Endothelial cell of umbilical vein (primary cell): ENCODE data around the gene FNIP1. TPM values are rescaled to one million over a fixed set of nuclear protein-coding genes. Genes with fewer than 3 reads are reported as not detected.

Experiments used
- BruUV-seq: library from RNA; stranded (reverse); fragments of 400-500 nt; replicated peaks from 2 replicates; lab custom pipeline; 2021; lab: Mats Ljungman, UMichigan
- CTCF ChIA-PET: fragments of 300-600, 350-600 bp; sonication (Branson Sonifier 250); formaldehyde crosslinking; loops from one replicate; lab custom pipeline; 2021; ENCODE audit warnings: antibody characterized with exemption, inconsistent platforms; lab: Charles Lee
- POLR2A ChIA-PET: fragments of 300-600, 350-600 bp; sonication (Branson Sonifier 250); formaldehyde crosslinking; loops from one replicate; lab custom pipeline; 2021; ENCODE audit warnings: antibody characterized with exemption, inconsistent platforms; lab: Charles Lee
- DNase-seq: peaks from one replicate; pipeline ENCODE4 v3.0.0-alpha.2; 2011; ENCODE audit warnings: low read depth, low spot score
- FAIRE-seq: peaks from 2 replicates; lab custom pipeline; 2011; peaks lifted over from hg19 to GRCh38; lab: Jason Lieb, UNC
- H2AFZ ChIP-seq: 2 replicates; pipeline ENCODE4 v1.6.0; 2012; ENCODE audit warnings: low read depth, low read length, control low read depth, inconsistent platforms
- H3K27ac ChIP-seq: 2 replicates; pipeline ENCODE4 v1.5.1; 2011; ENCODE audit warnings: low read depth, mild to moderate bottlenecking, control low read depth, low read length, moderate library complexity; ENCODE audit not compliant: insufficient read depth
- H3K27me3 ChIP-seq, 2 experiments: 2 replicates each; pipeline versions ENCODE4 v1.6.0 to v1.6.1; 2011; ENCODE audit warnings: low read length in 2 of 2, mixed read lengths in 1 of 2; ENCODE audit not compliant: control insufficient read depth in 2 of 2, insufficient read depth in 2 of 2
- H3K36me3 ChIP-seq, 2 experiments: 2 replicates in 1 of 2; 3 replicates in 1 of 2; pipeline ENCODE4 v1.5.1; 2011; ENCODE audit warnings: low read length in 2 of 2, mild to moderate bottlenecking in 1 of 2, moderate library complexity in 1 of 2; ENCODE audit not compliant: control insufficient read depth in 2 of 2, insufficient read depth in 2 of 2; ENCODE audit errors: extremely low read depth in 1 of 2
- H3K4me1 ChIP-seq: 3 replicates; pipeline ENCODE4 v1.5.1; 2011; ENCODE audit warnings: mild to moderate bottlenecking, low read length; ENCODE audit not compliant: control insufficient read depth, insufficient read depth; ENCODE audit errors: extremely low read depth
- H3K4me2 ChIP-seq: 2 replicates; pipeline ENCODE4 v1.6.1; 2011; ENCODE audit warnings: low read length, control low read depth, mixed read lengths; ENCODE audit not compliant: insufficient read depth
- H3K4me3 ChIP-seq, 3 experiments: fragments of 200-600 bp in 1 of 3; sonication (generic), shearing (Covaris generic) in 1 of 3; replicated peaks in 1 of 3; 2 replicates each; pipeline ENCODE4 v1.5.1; 2011 to 2016; ENCODE audit warnings: control low read depth in 3 of 3, low read length in 3 of 3, mild to moderate bottlenecking in 2 of 3, inconsistent platforms in 1 of 3, low read depth in 1 of 3, moderate library complexity in 1 of 3; ENCODE audit not compliant: insufficient read depth in 1 of 3
- H3K79me2 ChIP-seq: 2 replicates; pipeline ENCODE4 v1.6.0; 2012; ENCODE audit warnings: low read length, inconsistent platforms; ENCODE audit not compliant: control insufficient read depth, insufficient read depth
- H3K9ac ChIP-seq: replicated peaks from 2 replicates; pipeline ENCODE3; 2011; ENCODE audit warnings: low read length, control low read depth; ENCODE audit not compliant: insufficient read depth; ENCODE audit errors: extremely low read depth
- H3K9me1 ChIP-seq: replicated peaks from 3 replicates; pipeline ENCODE4 v1.6.0; 2011; ENCODE audit warnings: mild to moderate bottlenecking, low read length; ENCODE audit not compliant: control insufficient read depth, insufficient read depth; ENCODE audit errors: extremely low read depth
- H3K9me3 ChIP-seq: replicated peaks from 2 replicates; pipeline ENCODE4 v1.5.1; 2012; ENCODE audit warnings: low read length, inconsistent platforms; ENCODE audit not compliant: control insufficient read depth, insufficient read depth
- H4K20me1 ChIP-seq: replicated peaks from 2 replicates; pipeline ENCODE3; 2011; ENCODE audit warnings: mild to moderate bottlenecking, low read length; ENCODE audit not compliant: control insufficient read depth, insufficient read depth; ENCODE audit errors: extremely low read depth
- EZH2 ChIP-seq: IDR thresholded peaks from 2 replicates; pipeline ENCODE4 v1.6.1; 2012; ENCODE audit warnings: borderline replicate concordance, low read depth, mild to moderate bottlenecking, moderate library complexity, low read length, inconsistent platforms; ENCODE audit not compliant: severe bottlenecking
- FOS ChIP-seq: IDR thresholded peaks from 2 replicates; pipeline ENCODE4 v1.6.1; 2011; ENCODE audit warnings: mild to moderate bottlenecking, low read length, moderate library complexity, borderline replicate concordance; ENCODE audit not compliant: insufficient read depth
- GATA2 ChIP-seq: IDR thresholded peaks from 2 replicates; pipeline ENCODE4 v1.7.0; 2011; ENCODE audit warnings: low read depth, mild to moderate bottlenecking, moderate library complexity, mixed read lengths, low read length; ENCODE audit not compliant: insufficient read length, insufficient read depth
- JUN ChIP-seq: IDR thresholded peaks from 2 replicates; pipeline ENCODE4 v1.6.1; 2011; ENCODE audit warnings: borderline replicate concordance, low read depth; ENCODE audit not compliant: insufficient read length, insufficient read depth
- MYC ChIP-seq: IDR thresholded peaks from one replicate; pipeline ENCODE4 v1.6.1; 2011; ENCODE audit warnings: mild to moderate bottlenecking, low read depth, low read length
- POLR2A ChIP-seq: IDR thresholded peaks from 2 replicates; pipeline ENCODE4 v1.6.1; 2012; ENCODE audit warnings: low read depth, mild to moderate bottlenecking, control low read depth, low read length
- POLR2AphosphoS5 ChIP-seq: IDR thresholded peaks from 2 replicates; pipeline ENCODE4 v1.6.1; 2012; ENCODE audit warnings: low read depth, mild to moderate bottlenecking, control low read depth, low read length, moderate library complexity; ENCODE audit not compliant: insufficient read depth
- dilution Hi-C: fragments of 300-500 bp; cut with MboI; formaldehyde crosslinking; loops from one replicate; pipeline ENCODE4 v1.15.0; 2019; ENCODE audit warnings: low sequenced_read_pairs; ENCODE audit not compliant: extremely low pct_ligation_motif_present
- intact Hi-C: fragments of 100-400 bp; cut with micrococcal nuclease; formaldehyde crosslinking; loops from one replicate; pipeline ENCODE4 v1.10.0; 2022
- polyA plus RNA-seq, 4 experiments: library from polyadenylated mRNA; depleted of rRNA in 3 of 4; stranded (reverse) in 3 of 4; unstranded in 1 of 4; fragments of >200 nt; gene quantifications; 2 replicates each; pipeline versions ENCODE4 v1.2.1 to v1.2.3, GENCODE V29; 2011 to 2012; ENCODE audit warnings: missing spikeins in 1 of 4
- total RNA-seq: library from RNA; stranded (reverse); gene quantifications from 2 replicates; pipeline ENCODE4 v1.2.3, GENCODE V29; 2021
- TF ChIP-seq, protein P1 (sequence below): IDR thresholded peaks from 2 replicates; pipeline ENCODE4 v1.6.1; 2011; ENCODE audit not compliant: insufficient read depth, insufficient read length

Gene FNIP1
- total and polyA plus RNA-seq, 2 donors (not counting 3 experiments of a cell fraction or from before 2014, with no cell fraction given): 5.9 to 27.3 TPM

- no peak overlapping the region for H3K4me3 ChIP-seq
- no peak for DNase-seq
- no peak for FAIRE-seq
- no peak overlapping the region for H3K4me2 ChIP-seq
- H3K36me3 ChIP-seq: no peaks in the 10 kb centered on the region
- H4K20me1 ChIP-seq: no peaks in the 10 kb centered on the region
- no peaks in the 10 kb centered on the region for H3K79me2 ChIP-seq
- CTCF ChIA-PET: interaction anchor here (0.6 kb wide), 1 partner anchor 390 kb away, joined by 4 read pairs; no protein-coding TSS in a partner anchor
- intact Hi-C loops (no loop called here), dilution Hi-C loops (no loop called here)
- POLR2A ChIA-PET: no interaction called here
- no peaks in the 10 kb centered on the region for H3K9me3 ChIP-seq
- no peak overlapping the region for H3K9ac ChIP-seq
- no peaks in the 10 kb centered on the region for H3K4me1 ChIP-seq
- no peak overlapping the region for H3K27ac ChIP-seq
- BruUV-seq: no TSS peak
- no peaks in the 10 kb centered on the region for H3K9me1 ChIP-seq
- peaks cover 0 to 2% of the 10 kb centered on the region in 2 experiments for H3K27me3 ChIP-seq
- TF ChIP-seq FOS (no peak), JUN (no peak), POLR2AphosphoS5 (no peak), MYC (no peak), POLR2A (no peak), GATA2 (no peak), EZH2 (no peak)
- TF ChIP-seq, protein P1, sequence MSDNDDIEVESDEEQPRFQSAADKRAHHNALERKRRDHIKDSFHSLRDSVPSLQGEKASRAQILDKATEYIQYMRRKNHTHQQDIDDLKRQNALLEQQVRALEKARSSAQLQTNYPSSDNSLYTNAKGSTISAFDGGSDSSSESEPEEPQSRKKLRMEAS: no peak
- H2AFZ ChIP-seq: no peak overlapping the region
Observed at GRCh38 chr5:131821221-131821620, 24.4 kb upstream of the FNIP1 start.
